ENCODE data around the gene ANGEL1. TPM values are rescaled to one million over a fixed set of nuclear protein-coding genes. Genes with fewer than 3 reads are reported as not detected.
A peak's percentile ranks its signal among the peaks of the same experiment; 100 is the strongest.

Gene ANGEL1
- total and polyA plus RNA-seq, 2 of the 13 experiments (the other 11 are each of a cell fraction or from before 2014, with no cell fraction given), result 14.3 to 20.1 TPM

DNA sequence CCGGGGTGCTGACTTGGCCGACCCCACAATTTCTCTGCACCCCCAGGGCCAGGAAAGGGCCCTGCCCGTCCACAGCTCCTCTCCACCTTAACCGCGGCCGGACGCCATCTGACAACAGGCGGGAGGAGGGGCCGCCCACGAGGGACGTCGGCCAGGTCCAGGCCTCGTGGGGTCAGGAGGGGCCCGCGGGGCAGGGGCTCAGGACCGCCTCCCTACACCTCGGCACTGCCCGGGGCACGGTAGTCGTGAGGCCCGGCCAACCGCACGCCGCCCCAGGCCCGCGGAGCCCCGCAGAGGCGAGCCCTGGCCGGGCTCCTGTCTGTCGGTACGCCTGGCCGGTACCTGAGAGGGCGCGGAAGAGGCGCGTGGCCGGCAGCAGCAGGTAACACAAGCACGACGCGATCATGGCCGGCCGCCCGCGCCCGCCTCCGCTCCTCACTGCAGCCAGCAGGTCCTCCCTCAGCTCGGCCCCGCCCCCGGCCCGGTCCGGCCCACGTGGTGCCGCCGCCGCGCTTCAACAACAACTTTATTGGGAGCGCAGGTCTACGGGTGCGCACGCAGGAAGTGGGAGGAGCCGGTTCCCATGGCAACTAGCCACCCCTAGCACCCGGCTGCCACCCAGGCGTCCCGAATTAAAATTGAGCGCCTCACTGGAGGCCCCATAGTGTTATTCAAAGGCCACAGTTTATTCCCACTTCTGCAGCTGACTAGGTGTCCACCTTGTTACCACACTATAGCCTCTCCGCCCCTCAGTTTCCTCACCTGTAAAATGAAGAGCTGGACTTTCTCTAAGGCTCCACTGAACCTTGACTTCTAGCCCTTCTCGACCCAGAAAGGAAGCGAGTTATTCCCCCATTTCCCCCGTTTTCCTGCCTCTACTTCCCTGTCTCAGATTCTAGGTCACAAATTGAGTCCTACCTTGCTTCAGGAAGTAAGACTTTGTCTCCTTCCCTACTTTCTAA lies at the start of gene ANGEL1 (continued):
- TF ChIP-seq ZNF280B (CRISPR knock-in tag; IDR thresholded peaks at IDR 0.05; ENCODE audit: borderline replicate concordance), result no peak
- TF ChIP-seq ZNF407 (CRISPR knock-in tag; IDR thresholded peaks at IDR 0.05; ENCODE audit: not compliant biosample characterization), result peak; percentile 55
- TF ChIP-seq ZNF589 (CRISPR knock-in tag; conservative IDR thresholded peaks at IDR 0.05), result 0 out of 2 replicates have a peak, but pooled peaks have one; percentile 28
- no peak for TF ChIP-seq TEAD2 (CRISPR knock-in tag; IDR thresholded peaks at IDR 0.05)
- no peak for TF ChIP-seq TERF1 (CRISPR knock-in tag; IDR thresholded peaks at IDR 0.05)
- no peak for TF ChIP-seq ZNF597 (CRISPR knock-in tag; IDR thresholded peaks at IDR 0.05)
- TF ChIP-seq PRDM15 (CRISPR knock-in tag; IDR thresholded peaks at IDR 0.05), result no peak
- no peak for TF ChIP-seq GLI4 (CRISPR knock-in tag; IDR thresholded peaks at IDR 0.05; ENCODE audit: borderline replicate concordance)
- TF ChIP-seq KDM5B (CRISPR knock-in tag; IDR thresholded peaks at IDR 0.05; ENCODE audit: borderline replicate concordance), result peak; percentile 76; the same call in 1 of the 2 replicates
- 0 out of 2 replicates have a peak, but pooled peaks have one; percentile 30 for TF ChIP-seq ARID2 (CRISPR knock-in tag; IDR thresholded peaks at IDR 0.05; ENCODE audit: borderline replicate concordance)

Data from HepG2 (cell line).